Lower leg skin (tissue), 4 donors: Measurements from ENCODE around the gene ST6GAL1. TPM values are rescaled to one million over a fixed set of nuclear protein-coding genes. Genes with fewer than 3 reads are reported as not detected.

ENCODE experiments used
- DNase-seq, 2 donors: peaks; one replicate each; pipeline ENCODE4 v3.0.0-alpha.2; 2019; ENCODE audit warnings: low spot score in 2 of 2
- H3K4me3 ChIP-seq: fragments of 200-600 bp; sonication (generic); 2 replicates; pipeline ENCODE4 v1.5.1; 2017; ENCODE audit warnings: mild to moderate bottlenecking, low read depth; ENCODE audit not compliant: poor library complexity, severe bottlenecking
- POLR2A ChIP-seq, 2 donors: fragments of 450-650 bp; IDR thresholded peaks; one replicate each; pipeline ENCODE4 v1.6.1; 2016 to 2017; ENCODE audit warnings: antibody characterized with exemption in 2 of 2, mild to moderate bottlenecking in 1 of 2, moderate library complexity in 1 of 2
- WGBS, 2 donors: methylation state at CpG; one replicate each; pipeline ENCODE4 v1.1.5; 2018; 5-methylcytosine and 5-hydroxymethylcytosine counted together
- intact Hi-C: fragments of 100-400 bp; cut with DNase I; formaldehyde crosslinking; loops from one replicate; pipeline ENCODE4 v1.15.0; 2023; ENCODE audit warnings: low total_unique reads
- total RNA-seq, 4 donors: library from RNA; depleted of rRNA; stranded (reverse); fragments of >200 nt; gene quantifications; one replicate each; pipeline ENCODE4 v1.1.0, GENCODE V29; 2016
- TF ChIP-seq, protein P1 (sequence below), 3 donors: fragments of 450-650 bp; IDR thresholded peaks; one replicate each; pipeline ENCODE4 v1.5.1; 2016; ENCODE audit warnings: antibody characterized with exemption in 3 of 3, mild to moderate bottlenecking in 3 of 3, moderate library complexity in 2 of 3

Gene ST6GAL1
- total RNA-seq, 4 donors from 2014 or later = 12.8 to 44.5 (median 25.2) TPM

DNA sequence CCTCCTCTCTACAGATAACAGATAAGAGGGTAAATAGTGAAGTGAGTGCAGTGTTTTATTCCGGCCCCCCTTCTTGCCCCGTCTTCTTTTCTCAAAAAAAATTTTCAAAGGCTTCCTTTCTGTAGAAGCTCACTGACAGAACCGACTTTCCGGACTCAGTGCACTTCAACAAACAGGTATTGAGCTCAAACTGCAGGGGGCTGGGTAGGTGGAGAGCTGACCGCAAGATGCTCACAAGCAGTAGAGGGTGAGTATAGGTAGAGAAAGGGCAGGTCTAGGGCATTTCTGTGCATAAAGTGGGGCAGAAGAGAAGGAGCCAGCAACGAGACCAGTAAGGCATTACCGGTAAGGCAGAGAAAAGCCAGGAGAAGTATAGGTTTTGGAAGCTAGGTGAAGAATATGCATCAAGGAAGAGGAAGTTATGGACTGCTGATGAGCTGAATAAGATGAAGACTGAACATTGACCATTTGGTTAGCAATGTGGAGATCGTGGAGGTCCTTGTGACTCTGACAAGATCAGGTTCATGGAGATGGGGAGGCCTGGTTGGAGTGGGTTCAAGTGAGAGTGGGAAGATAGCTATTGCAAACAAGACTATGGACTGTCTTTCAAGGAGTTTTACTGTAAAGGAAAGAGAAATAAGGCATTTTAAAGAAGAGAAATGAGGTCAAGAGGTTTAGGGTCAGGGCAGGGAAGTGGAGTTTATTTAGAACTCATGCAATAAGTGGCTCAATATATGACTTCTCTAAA lies 97.4 kb downstream of the ST6GAL1 start:
- no peak overlapping the region for H3K4me3 ChIP-seq
- no peak for DNase-seq
- 82 to 84% methylated on average over 8 of the region's 8 CpGs for WGBS, 2 donors
- no peak for TF ChIP-seq POLR2A (IDR thresholded peaks at IDR 0.05)
- TF ChIP-seq, protein P1, sequence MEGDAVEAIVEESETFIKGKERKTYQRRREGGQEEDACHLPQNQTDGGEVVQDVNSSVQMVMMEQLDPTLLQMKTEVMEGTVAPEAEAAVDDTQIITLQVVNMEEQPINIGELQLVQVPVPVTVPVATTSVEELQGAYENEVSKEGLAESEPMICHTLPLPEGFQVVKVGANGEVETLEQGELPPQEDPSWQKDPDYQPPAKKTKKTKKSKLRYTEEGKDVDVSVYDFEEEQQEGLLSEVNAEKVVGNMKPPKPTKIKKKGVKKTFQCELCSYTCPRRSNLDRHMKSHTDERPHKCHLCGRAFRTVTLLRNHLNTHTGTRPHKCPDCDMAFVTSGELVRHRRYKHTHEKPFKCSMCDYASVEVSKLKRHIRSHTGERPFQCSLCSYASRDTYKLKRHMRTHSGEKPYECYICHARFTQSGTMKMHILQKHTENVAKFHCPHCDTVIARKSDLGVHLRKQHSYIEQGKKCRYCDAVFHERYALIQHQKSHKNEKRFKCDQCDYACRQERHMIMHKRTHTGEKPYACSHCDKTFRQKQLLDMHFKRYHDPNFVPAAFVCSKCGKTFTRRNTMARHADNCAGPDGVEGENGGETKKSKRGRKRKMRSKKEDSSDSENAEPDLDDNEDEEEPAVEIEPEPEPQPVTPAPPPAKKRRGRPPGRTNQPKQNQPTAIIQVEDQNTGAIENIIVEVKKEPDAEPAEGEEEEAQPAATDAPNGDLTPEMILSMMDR (IDR thresholded peaks at IDR 0.05) = no peak
- intact Hi-C loops = no loop called here

DNA sequence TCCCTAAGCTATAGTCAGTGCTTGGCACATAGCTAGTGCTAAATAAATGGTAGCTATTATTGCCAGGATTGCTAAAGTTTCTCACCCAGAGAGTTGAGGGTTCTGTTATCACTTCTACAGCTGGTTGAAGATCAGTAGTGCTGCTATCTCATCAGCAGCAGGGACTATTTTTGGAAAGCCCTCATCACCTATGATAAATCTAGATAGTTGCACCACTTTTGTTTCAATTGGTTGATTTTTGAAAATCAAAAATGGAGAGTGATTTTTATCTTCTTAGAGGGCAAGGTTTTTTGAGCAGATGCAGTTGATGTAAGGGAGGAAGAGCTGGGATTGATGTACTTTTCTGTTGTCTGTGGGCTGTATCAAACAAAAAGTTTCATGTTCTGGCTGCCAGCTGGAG lies 101.6 kb downstream of the ST6GAL1 start:
- no peak overlapping the region for H3K4me3 ChIP-seq
- intact Hi-C loops = no loop called here
- DNase-seq = no peak
- TF ChIP-seq, protein P1 (IDR thresholded peaks at IDR 0.05) = no peak
- TF ChIP-seq POLR2A (IDR thresholded peaks at IDR 0.05) = no peak

- intact Hi-C loops = no loop called here
- no peak for DNase-seq
- no peak overlapping the region for H3K4me3 ChIP-seq
- no peak for TF ChIP-seq POLR2A (IDR thresholded peaks at IDR 0.05)
- 63 to 75% methylated on average over 1 of the region's 1 CpG for WGBS, 2 donors
Measured at GRCh38 chr3:187036394-187036793, 106.1 kb downstream of the ST6GAL1 start.

GRCh38 chr3:187039100-187039722 lies 108.9 kb downstream of the ST6GAL1 start:
- WGBS, 2 donors = 83 to 94% methylated on average over 10 of the region's 10 CpGs
- H3K4me3 ChIP-seq = no peak overlapping the region
- DNase-seq = no peak
- intact Hi-C loops = no loop called here
- TF ChIP-seq POLR2A (IDR thresholded peaks at IDR 0.05) = no peak
- TF ChIP-seq, protein P1 (IDR thresholded peaks at IDR 0.05) = no peak

DNA sequence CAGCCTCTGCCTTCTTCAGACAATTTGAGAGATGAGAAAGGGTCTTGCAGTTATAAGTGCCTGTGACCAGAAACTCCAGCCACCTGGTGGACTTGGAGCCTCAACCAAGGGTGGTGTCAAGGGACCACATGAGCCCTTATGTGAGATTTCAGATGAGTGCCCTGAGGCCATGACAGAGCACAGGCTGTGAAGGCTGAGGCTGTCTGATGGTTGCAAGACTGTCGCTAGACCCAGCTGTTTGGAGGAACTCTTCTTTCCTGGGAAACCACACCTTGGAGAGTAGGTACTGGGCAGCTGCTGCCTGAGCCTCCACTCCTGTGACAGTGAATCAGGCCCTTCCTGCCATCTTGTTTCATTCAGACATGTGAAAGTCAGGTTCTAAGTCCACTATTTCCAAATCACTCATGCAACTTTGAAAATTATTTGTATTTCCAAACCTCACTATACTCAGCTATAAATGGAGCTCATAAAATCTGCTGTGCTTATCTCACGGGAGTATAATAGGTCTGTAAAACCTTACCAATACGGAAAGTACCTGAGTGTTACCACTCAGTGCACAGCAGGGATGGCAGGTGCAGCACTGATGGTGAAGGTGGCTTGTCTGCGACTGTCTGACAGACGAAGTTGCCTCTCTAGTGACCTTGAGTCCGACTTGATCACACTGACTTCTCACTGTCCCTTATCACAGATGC lies 109.5 kb downstream of the ST6GAL1 start:
- H3K4me3 ChIP-seq = no peak overlapping the region
- TF ChIP-seq, protein P1 (IDR thresholded peaks at IDR 0.05) = no peak
- TF ChIP-seq POLR2A (IDR thresholded peaks at IDR 0.05) = no peak
- no peak for DNase-seq
- intact Hi-C loops = no loop called here
- 90 to 94% methylated on average over 6 of the region's 6 CpGs for WGBS, 2 donors
